Tibial artery (tissue), 4 donors: Measurements from ENCODE around the gene ZNF93.

ENCODE experiments used
- DNase-seq, 2 donors: peaks; one replicate each; pipeline ENCODE4 v3.0.0-alpha.2; 2019
- H3K27ac ChIP-seq, 2 donors: fragments of 200-600 bp; sonication (generic) in 1 of 2; 1 replicate in 1 of 2; 2 replicates in 1 of 2; pipeline ENCODE4 v1.5.1; 2018 to 2019; ENCODE audit warnings: mild to moderate bottlenecking in 1 of 2
- H3K27me3 ChIP-seq, 2 donors: fragments of 200-600 bp; sonication (generic) in 1 of 2; one replicate each; pipeline versions ENCODE4 v1.5.1 to v1.6.0; 2016 to 2019
- H3K36me3 ChIP-seq, 3 donors: fragments of 200-600 bp; sonication (generic) in 2 of 3; one replicate each; pipeline ENCODE4 v1.5.1; 2016 to 2019; ENCODE audit warnings: mild to moderate bottlenecking in 2 of 3
- H3K4me1 ChIP-seq, 4 donors: fragments of 200-600 bp; sonication (generic) in 2 of 4; 1 replicate in 3 of 4; 2 replicates in 1 of 4; pipeline ENCODE4 v1.5.1; 2016 to 2019
- H3K4me3 ChIP-seq, 2 donors: fragments of 200-600 bp; sonication (generic) in 1 of 2; 1 replicate in 1 of 2; 2 replicates in 1 of 2; pipeline ENCODE4 v1.5.1; 2018 to 2019; ENCODE audit warnings: mild to moderate bottlenecking in 2 of 2
- H3K9me3 ChIP-seq, 3 donors: fragments of 200-600 bp; sonication (generic) in 1 of 3; one replicate each; pipeline ENCODE4 v1.5.1; 2016 to 2019
- CTCF ChIP-seq, 2 experiments: fragments of 200-600 bp in 1 of 2; fragments of 450-650 bp in 1 of 2; IDR thresholded peaks; one replicate each; pipeline ENCODE4 v1.5.1; 2017 to 2019; ENCODE audit warnings: antibody characterized with exemption in 2 of 2, mild to moderate bottlenecking in 1 of 2, moderate library complexity in 1 of 2
- intact Hi-C: fragments of 100-400 bp; cut with DNase I; formaldehyde crosslinking; loops from one replicate; pipeline ENCODE4 v1.15.0; 2023; ENCODE audit warnings: low total_unique reads

The ZNF93 gene

GRCh38 chr19:19937403-19937802, 36.7 kb downstream of the ZNF93 start:
- intact Hi-C loops, result no loop called here
- no peak overlapping the region for H3K27ac ChIP-seq
- peaks cover 5 to 23% (median 23%) of the 10 kb centered on the region in 3 donors for H3K36me3 ChIP-seq
- DNase-seq, result no peak
- H3K4me3 ChIP-seq, result no peak overlapping the region
- no peaks in the 10 kb centered on the region for H3K27me3 ChIP-seq
- no peaks in the 10 kb centered on the region for H3K4me1 ChIP-seq
- H3K9me3 ChIP-seq, result peaks cover 0 to 46% (median 8%) of the 10 kb centered on the region in 3 donors
- no peak for TF ChIP-seq CTCF (IDR thresholded peaks at IDR 0.05)

DNA sequence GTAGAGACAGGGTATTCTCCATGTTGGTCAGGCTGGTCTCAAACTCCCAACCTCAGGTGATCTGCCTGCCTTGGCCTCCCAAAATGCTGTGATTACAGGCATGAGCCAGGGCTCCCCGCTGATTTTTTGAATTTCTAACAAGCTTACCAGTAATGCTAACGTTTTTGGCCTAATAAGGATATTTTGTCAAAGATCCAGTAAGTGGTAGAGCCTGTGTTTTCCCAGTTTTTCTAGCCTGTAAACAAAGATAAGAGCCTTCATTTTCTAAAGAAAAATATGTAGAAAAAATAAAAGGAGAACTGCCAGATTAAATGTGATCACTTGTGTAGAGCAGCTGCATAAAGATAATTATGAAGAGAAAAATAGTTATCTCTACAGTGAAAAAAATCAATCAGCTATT, 37.7 kb downstream of the ZNF93 start:
- intact Hi-C loops, result no loop called here
- peaks cover 0 to 37% (median 8%) of the 10 kb centered on the region in 3 donors for H3K9me3 ChIP-seq
- TF ChIP-seq CTCF (IDR thresholded peaks at IDR 0.05), result no peak

DNA sequence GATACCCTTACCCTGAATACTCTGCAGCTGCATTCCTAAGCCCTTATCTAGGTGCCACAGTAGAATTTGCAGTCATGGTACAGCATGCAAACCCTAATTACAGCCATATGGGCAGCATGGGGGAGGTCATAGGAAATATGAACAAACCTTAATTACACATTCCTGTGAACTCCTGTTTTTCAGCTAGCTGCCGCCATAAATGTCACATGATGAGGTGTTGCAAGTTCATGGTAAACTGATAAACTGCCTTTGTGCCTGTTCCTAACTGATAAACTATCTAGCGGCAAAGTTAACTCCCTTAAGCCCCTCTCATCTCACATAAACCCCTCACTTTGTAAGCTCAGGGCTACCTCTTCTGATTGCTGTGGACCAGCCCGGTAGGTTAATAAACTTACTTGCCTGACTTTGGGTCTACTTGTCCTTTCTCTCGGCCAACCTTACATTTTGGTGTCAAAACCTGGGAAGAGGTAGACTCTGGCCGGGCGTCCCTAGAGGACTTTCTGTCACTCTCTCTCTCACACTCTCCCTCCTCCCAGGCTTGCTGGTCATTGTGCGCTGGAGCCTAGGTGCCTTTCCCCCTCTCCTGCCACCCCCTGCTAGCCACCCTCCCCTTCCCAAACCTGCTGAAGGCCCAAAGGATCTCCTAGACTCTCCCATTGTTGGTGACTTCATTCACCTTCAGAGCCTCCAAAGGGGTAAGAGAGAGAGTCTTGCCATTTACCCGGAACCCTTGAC, 43.3 kb downstream of the ZNF93 start:
- intact Hi-C loops, result no loop called here
- Histone ChIP-seq H3K4me3 (no peak overlapping the region), H3K27me3 (peaks cover 0 to 3% of the 10 kb centered on the region in 2 donors), H3K9me3 (peaks cover 0 to 6% (median 0%) of the 10 kb centered on the region in 3 donors), H3K4me1 (no peaks in the 10 kb centered on the region), H3K36me3 (no peaks in the 10 kb centered on the region), H3K27ac (no peak overlapping the region)
- no peak for DNase-seq
- no peak for TF ChIP-seq CTCF (IDR thresholded peaks at IDR 0.05)

More for the DNA sequence above, 37.7 kb downstream of the ZNF93 start:
- DNase-seq, result no peak
- Histone ChIP-seq H3K4me1 (no peaks in the 10 kb centered on the region), H3K27me3 (no peaks in the 10 kb centered on the region), H3K27ac (no peak overlapping the region), H3K4me3 (no peak overlapping the region), H3K36me3 (peaks cover 4 to 15% (median 13%) of the 10 kb centered on the region in 3 donors)

DNA sequence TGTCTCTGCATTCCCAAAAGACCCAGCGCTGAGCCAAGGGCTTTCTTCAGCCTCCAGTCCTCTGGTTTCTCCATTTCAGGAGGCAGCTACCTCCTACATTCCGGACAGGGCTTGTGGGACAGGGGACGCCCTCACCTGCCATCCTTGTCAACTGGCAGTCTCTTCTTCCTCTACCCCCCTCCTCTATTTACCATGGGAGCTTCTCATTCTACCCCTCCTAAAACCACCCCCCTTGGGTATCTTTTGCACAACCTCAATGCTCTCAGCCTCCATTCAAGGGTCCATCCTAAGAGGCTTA, 43.8 kb downstream of the ZNF93 start:
- Histone ChIP-seq H3K4me1 (no peaks in the 10 kb centered on the region), H3K27me3 (peaks cover 0 to 3% of the 10 kb centered on the region in 2 donors), H3K4me3 (no peak overlapping the region), H3K36me3 (no peaks in the 10 kb centered on the region), H3K9me3 (peaks cover 0 to 5% (median 0%) of the 10 kb centered on the region in 3 donors), H3K27ac (no peak overlapping the region)
- intact Hi-C loops, result no loop called here
- DNase-seq, result no peak
- no peak for TF ChIP-seq CTCF (IDR thresholded peaks at IDR 0.05)

GRCh38 chr19:19946226-19946625, 45.5 kb downstream of the ZNF93 start:
- no peak for TF ChIP-seq CTCF (IDR thresholded peaks at IDR 0.05)
- no peaks in the 10 kb centered on the region for H3K4me1 ChIP-seq
- H3K9me3 ChIP-seq, result no peaks in the 10 kb centered on the region
- no peak overlapping the region for H3K27ac ChIP-seq
- intact Hi-C loops, result no loop called here
- DNase-seq, result no peak
- no peak overlapping the region for H3K4me3 ChIP-seq
- no peaks in the 10 kb centered on the region for H3K36me3 ChIP-seq
- H3K27me3 ChIP-seq, result peaks cover 0 to 3% of the 10 kb centered on the region in 2 donors
